Neutrophil (primary cell): ENCODE measurements around the gene SOX8.

Experiments used
- H3K27ac ChIP-seq: fragments of 200-600 bp; sonication (generic); 2 replicates; pipeline ENCODE4 v1.5.1; 2016; ENCODE audit warnings: mild to moderate bottlenecking, moderate library complexity
- H3K27me3 ChIP-seq: fragments of 200-600 bp; sonication (generic); 2 replicates; pipeline ENCODE4 v1.6.0; 2016; ENCODE audit warnings: mild to moderate bottlenecking
- H3K36me3 ChIP-seq: fragments of 200-600 bp; sonication (generic); 2 replicates; pipeline ENCODE4 v1.5.1; 2017
- H3K4me1 ChIP-seq, 2 experiments: fragments of 200-600 bp in 1 of 2; sonication (generic) in 1 of 2; 1 replicate in 1 of 2; 2 replicates in 1 of 2; pipeline versions ENCODE4 v1.5.1 to v1.6.1; 2013 to 2016; ENCODE audit warnings: low read depth in 1 of 2, low read length in 1 of 2, mild to moderate bottlenecking in 1 of 2, moderate library complexity in 1 of 2; ENCODE audit not compliant: control insufficient read depth in 1 of 2, insufficient read depth in 1 of 2
- H3K4me3 ChIP-seq, 2 experiments: fragments of 200-600 bp in 1 of 2; sonication (generic) in 1 of 2; 1 replicate in 1 of 2; 2 replicates in 1 of 2; pipeline ENCODE4 v1.5.1; 2013 to 2016; ENCODE audit warnings: low read depth in 1 of 2, low read length in 1 of 2, mild to moderate bottlenecking in 1 of 2, moderate library complexity in 1 of 2
- H3K9me3 ChIP-seq: fragments of 200-600 bp; sonication (generic); 2 replicates; pipeline ENCODE4 v1.5.1; 2016
- CTCF ChIP-seq: fragments of 200-600 bp; sonication (generic); IDR thresholded peaks from 2 replicates; pipeline ENCODE4 v1.5.1; 2016; ENCODE audit warnings: antibody characterized with exemption

The SOX8 gene

DNA sequence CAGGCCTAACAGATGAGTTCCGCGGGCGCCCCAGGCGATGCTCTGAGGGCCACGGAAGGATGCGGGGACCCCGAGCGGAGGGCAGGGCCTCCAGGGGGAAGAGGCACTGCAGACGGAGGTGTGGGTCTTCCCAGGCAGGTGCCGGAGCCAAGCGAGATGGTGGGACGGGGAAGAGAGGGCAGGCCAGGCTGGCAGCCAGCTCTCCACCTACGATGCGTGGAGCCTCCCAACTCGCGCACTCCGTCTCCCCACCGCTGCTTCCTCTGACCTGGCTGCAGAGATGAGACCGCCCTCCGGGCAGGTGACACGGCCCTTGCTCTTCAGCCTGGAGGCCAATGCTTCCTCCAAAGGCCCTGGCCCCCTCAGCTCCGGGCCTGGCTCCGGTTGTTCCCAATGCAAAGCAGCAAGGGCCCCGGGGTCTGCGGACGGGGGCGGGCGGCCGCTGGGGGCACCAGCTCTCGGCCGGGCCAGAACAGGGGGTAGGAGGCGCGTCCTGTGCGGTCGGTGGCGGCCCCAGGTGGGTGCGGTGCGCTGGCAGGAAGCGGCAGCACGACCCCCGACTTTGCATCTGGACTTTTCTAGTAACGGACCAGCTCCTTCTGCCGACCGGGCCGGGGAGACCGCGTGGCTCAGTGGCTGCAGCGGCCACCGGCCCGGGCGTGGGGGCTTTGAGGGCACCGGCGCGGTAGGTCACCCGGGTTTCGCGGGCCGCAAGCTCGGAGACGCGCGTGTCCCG lies 1.5 kb upstream of the SOX8 start:
- Histone ChIP-seq H3K36me3 (no peaks in the 10 kb centered on the region), H3K4me1 (peaks cover 0 to 8% of the 10 kb centered on the region in 2 experiments), H3K27me3 (peaks cover 100% of the 10 kb centered on the region), H3K4me3 (no peak overlapping the region), H3K9me3 (no peaks in the 10 kb centered on the region), H3K27ac (no peak overlapping the region)
- TF ChIP-seq CTCF, result no peak

- Histone ChIP-seq H3K4me3 (no peak overlapping the region), H3K4me1 (peaks cover 0 to 8% of the 10 kb centered on the region in 2 experiments), H3K27ac (no peak overlapping the region)
These were observed 1.0 kb upstream of the SOX8 start for GRCh38 chr16:980595-980854.

DNA sequence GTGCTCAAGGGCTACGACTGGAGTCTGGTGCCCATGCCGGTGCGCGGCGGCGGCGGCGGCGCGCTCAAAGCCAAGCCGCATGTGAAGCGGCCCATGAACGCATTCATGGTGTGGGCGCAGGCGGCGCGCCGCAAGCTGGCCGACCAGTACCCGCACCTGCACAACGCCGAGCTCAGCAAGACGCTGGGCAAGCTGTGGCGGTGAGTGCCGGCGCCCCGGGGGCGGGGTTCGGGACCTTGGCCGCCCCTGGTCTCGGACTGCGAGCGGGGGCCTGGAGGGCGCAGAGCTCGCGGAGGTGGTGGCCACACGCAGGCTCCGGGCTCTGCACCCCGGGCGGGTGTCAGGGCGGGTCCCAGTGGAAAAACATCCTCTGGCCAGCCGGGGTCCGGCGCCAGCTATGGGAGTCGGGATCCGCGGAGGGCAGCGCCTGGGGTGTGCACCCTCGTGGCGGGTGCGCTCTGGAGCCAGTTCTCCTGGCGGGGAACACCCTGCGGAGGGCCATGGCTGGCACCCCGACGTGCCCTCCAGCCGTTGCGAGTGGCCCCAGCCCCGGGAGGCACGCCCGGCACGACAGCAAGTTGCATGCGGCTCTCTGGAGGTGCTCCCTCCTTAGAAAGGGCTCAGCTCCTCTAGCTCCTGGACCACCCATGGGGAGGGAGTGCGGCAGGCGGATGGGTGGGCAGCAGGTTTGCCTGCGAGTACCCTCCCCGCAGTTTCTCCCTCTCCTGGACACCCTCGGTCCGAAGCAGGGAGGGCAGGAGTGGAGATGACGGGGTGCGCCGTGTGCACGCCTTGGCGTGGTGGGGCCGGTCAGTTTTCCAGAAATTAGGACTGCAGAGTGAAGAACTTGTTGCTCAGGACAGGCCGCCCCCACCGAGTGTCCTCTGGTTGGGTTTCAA lies 824 bp downstream of the SOX8 start:
- Histone ChIP-seq H3K27ac (no peak overlapping the region), H3K4me1 (peaks cover 0 to 8% of the 10 kb centered on the region in 2 experiments), H3K27me3 (peaks cover 84% of the 10 kb centered on the region), H3K4me3 (no peak overlapping the region), H3K36me3 (no peaks in the 10 kb centered on the region), H3K9me3 (no peaks in the 10 kb centered on the region)
- TF ChIP-seq CTCF, result no peak

More at GRCh38 chr16:980595-980854, 1.0 kb upstream of the SOX8 start:
- Histone ChIP-seq H3K9me3 (no peaks in the 10 kb centered on the region), H3K27me3 (peaks cover 100% of the 10 kb centered on the region), H3K36me3 (no peaks in the 10 kb centered on the region)
- TF ChIP-seq CTCF, result no peak

DNA sequence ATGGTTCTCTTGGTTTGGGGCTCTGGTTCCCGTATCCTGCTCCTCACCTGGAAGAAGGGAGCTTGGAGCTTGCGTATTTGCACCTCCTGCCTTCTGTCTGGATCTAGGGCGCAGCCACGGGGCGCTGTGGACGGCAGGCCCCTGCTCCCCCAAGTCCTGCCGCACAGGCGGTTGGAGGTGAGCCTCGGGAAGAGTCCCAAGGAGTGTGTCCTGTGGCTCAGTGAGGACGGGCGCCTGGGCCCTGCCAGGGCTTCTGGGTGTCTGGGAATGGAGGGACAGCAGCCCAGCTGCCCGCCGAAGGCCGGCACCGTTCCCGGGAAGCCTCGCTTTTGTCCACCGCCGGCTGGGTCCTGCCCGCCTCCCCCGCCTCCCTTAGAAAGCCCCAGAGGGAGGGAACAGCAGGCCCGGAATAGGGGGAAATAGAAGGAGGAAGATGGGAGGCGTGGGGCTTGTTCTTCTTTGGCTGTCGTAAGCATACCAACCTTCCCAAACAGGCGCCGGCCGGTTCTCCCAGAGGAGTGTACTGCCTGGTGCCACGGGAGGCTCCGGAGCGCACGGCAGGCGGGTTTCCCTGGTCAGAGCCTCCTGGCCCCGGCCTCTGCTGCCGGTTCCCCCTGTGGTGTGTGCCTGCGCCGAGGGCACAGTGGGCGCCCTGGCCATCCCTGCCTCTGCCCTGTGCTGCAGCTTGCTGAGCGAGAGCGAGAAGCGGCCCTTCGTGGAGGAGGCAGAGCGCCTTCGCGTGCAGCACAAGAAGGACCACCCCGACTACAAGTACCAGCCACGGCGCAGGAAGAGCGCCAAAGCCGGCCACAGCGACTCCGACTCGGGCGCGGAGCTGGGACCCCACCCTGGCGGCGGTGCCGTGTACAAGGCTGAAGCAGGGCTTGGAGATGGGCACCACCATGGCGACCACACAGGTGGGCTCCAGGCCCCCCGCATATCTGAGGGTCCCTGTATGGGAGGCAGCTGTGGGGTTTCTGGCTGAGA lies 1.8 kb downstream of the SOX8 start:
- TF ChIP-seq CTCF, result no peak
- H3K27me3 ChIP-seq, result peaks cover 83% of the 10 kb centered on the region
- H3K4me3 ChIP-seq, result no peak overlapping the region
- no peaks in the 10 kb centered on the region for H3K9me3 ChIP-seq
- H3K27ac ChIP-seq, result no peak overlapping the region
- H3K4me1 ChIP-seq, result peaks cover 0 to 8% of the 10 kb centered on the region in 2 experiments
- no peaks in the 10 kb centered on the region for H3K36me3 ChIP-seq

DNA sequence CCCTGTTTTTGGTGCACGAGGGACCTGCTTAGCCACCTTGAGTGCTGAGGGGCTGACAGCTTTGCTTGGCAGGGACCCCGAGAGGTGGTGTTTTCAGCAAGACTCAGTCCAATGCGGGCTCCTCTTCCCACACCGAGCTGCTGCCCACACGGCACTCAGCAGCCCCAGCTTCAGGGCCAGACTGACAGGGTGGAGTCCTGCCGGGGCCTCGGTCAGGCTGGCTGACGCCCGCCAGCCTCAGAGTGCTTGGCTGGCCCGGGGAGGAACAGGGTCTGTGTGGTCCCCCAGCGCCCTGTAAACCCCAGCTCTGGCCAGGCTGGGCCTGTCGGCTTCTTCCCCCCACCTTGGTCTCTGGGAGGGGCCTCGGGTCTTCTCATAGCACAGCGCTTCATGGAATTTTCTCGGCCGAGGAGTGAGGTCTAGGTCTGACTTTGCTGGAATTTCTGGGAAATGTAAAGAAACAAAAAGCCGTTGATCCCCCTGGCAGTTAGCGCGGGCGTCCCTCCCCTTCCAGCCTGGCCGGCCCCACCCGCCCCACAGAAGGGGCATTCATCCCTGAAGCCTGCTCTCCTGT lies 2.6 kb downstream of the SOX8 start:
- no peak for TF ChIP-seq CTCF
- Histone ChIP-seq H3K36me3 (no peaks in the 10 kb centered on the region), H3K27me3 (peaks cover 83% of the 10 kb centered on the region), H3K27ac (no peak overlapping the region), H3K4me1 (peaks cover 0 to 8% of the 10 kb centered on the region in 2 experiments), H3K4me3 (no peak overlapping the region), H3K9me3 (no peaks in the 10 kb centered on the region)
